A673 (cell line): ENCODE data around the gene IGSF10. TPM values are rescaled to one million over a fixed set of nuclear protein-coding genes. Genes with fewer than 3 reads are reported as not detected.

ENCODE experiments used
- BruUV-seq: library from RNA; stranded (reverse); fragments of 400-500 nt; replicated peaks from 2 replicates; lab custom pipeline; 2021; lab: Mats Ljungman, UMichigan
- CTCF ChIA-PET: fragments of 300-600 bp; sonication (Branson Sonifier 250); formaldehyde crosslinking; loops from one replicate; lab custom pipeline; 2022; ENCODE audit warnings: antibody characterized with exemption; lab: Charles Lee
- POLR2A ChIA-PET: fragments of 300-600 bp; sonication (Branson Sonifier 250); formaldehyde crosslinking; loops from one replicate; lab custom pipeline; 2022; ENCODE audit warnings: antibody characterized with exemption; ENCODE audit not compliant: low non-redundant PET; lab: Charles Lee
- DNase-seq: peaks from one replicate; pipeline ENCODE4 v3.0.0-alpha.2; 2015; ENCODE audit warnings: low spot score
- H3K27ac ChIP-seq: fragments of 200-600 bp; sonication (generic); 2 replicates; pipeline ENCODE4 v1.5.1; 2016; ENCODE audit warnings: mixed run types, low read depth, mild to moderate bottlenecking, mixed read lengths, antibody characterized with exemption, low read length; ENCODE audit not compliant: poor library complexity, severe bottlenecking
- H3K27me3 ChIP-seq: fragments of 200-600 bp; sonication (generic); replicated peaks from 2 replicates; pipeline ENCODE4 v1.6.1; 2017; ENCODE audit warnings: mixed run types, low read depth, mild to moderate bottlenecking, mixed read lengths, antibody characterized with exemption, low read length; ENCODE audit not compliant: insufficient read depth, poor library complexity
- H3K36me3 ChIP-seq: fragments of 200-600 bp; sonication (generic); 2 replicates; pipeline ENCODE4 v1.6.1; 2016; ENCODE audit warnings: mixed run types, mild to moderate bottlenecking, mixed read lengths, antibody characterized with exemption, low read length; ENCODE audit not compliant: insufficient read depth, poor library complexity, severe bottlenecking
- H3K4me1 ChIP-seq: fragments of 200-600 bp; sonication (generic); 2 replicates; pipeline ENCODE4 v1.6.1; 2017; ENCODE audit warnings: mixed run types, mild to moderate bottlenecking, mixed read lengths, antibody characterized with exemption, low read length; ENCODE audit not compliant: insufficient read depth, poor library complexity, severe bottlenecking
- H3K4me3 ChIP-seq: fragments of 200-600 bp; sonication (generic); 2 replicates; pipeline ENCODE4 v1.5.1; 2016; ENCODE audit warnings: low read depth, mixed run types, mild to moderate bottlenecking, mixed read lengths, low read length; ENCODE audit not compliant: poor library complexity, severe bottlenecking
- H3K9me3 ChIP-seq: fragments of 200-600 bp; sonication (generic); 2 replicates; pipeline ENCODE4 v1.6.1; 2016; ENCODE audit warnings: mixed run types, low read depth, mild to moderate bottlenecking, mixed read lengths, antibody characterized with exemption, low read length; ENCODE audit not compliant: poor library complexity, severe bottlenecking
- CTCF ChIP-seq: fragments of 300-800, 200-600 bp; sonication (generic); conservative IDR thresholded peaks from 2 replicates; pipeline ENCODE4 v1.5.1; 2017; ENCODE audit warnings: low read depth, mild to moderate bottlenecking, antibody characterized with exemption, low read length, moderate library complexity, mixed read lengths
- EZH2 ChIP-seq: fragments of 200-600 bp; sonication (generic); IDR thresholded peaks from 2 replicates; pipeline ENCODE4 v1.6.1; 2017; ENCODE audit warnings: borderline replicate concordance, low read depth, mild to moderate bottlenecking, mixed read lengths, antibody characterized with exemption, low read length; ENCODE audit not compliant: poor library complexity, severe bottlenecking
- intact Hi-C: fragments of 100-400 bp; cut with micrococcal nuclease; formaldehyde crosslinking; loops from one replicate; pipeline ENCODE4 v1.10.0; 2022; ENCODE audit not compliant: unreplicated experiment
- total RNA-seq: library from RNA; stranded (reverse); gene quantifications from 2 replicates; pipeline ENCODE4 v1.2.3, GENCODE V29; 2021

Gene IGSF10
- total RNA-seq, 1 experiment from 2014 or later: 10.5 TPM

- Histone ChIP-seq H3K27me3 (no peaks in the 10 kb centered on the region), H3K4me3 (no peak overlapping the region), H3K9me3 (no peaks in the 10 kb centered on the region), H3K4me1 (peaks cover 15% of the 10 kb centered on the region), H3K36me3 (no peaks in the 10 kb centered on the region), H3K27ac (no peak overlapping the region)
- intact Hi-C loops: no loop called here
- no TSS peak for BruUV-seq
- ChIA-PET POLR2A (no interaction called here), CTCF (no interaction called here)
- no peak for DNase-seq
- TF ChIP-seq EZH2 (no peak), CTCF (no peak)
Measured at GRCh38 chr3:151503074-151503473, 42.2 kb upstream of the IGSF10 start.

- intact Hi-C loops: no loop called here
- POLR2A ChIA-PET: no interaction called here
Measured at GRCh38 chr3:151501923-151502632, 41.2 kb upstream of the IGSF10 start.

DNA sequence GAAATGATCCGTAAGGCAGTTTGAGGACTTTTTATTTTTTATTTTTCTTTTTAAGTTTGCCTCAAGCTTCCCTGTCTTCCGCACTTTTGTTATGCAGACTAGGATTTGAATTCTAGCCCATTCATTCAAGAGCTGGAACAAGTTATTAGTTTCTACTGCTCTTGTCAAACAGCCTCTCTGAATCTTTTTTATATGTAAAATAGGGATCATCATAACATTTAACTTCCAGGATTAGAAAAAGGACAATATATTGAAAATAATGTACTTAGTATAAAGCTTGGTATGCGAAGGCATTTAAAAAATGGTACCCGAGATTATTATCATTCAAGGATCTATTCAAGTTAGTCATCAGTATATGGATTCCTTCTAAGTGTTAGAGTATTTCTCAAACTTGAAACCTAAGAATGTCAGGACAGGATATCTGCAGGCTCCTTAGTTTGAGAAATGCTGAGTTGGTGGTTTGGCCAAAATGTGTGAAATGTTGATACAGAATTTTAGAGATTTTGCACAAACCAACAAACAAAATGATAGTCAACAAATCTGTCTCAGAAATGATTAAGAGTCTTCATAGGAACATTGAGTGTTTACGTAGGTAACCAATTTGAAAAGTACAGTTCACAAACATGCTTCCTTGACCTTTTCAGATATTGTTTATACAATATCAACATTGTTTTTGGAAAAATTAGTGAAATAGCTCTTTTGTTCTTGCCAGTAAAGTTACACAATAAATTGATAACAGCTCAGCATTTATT is 40.5 kb upstream of the IGSF10 start:
- no peaks in the 10 kb centered on the region for H3K27me3 ChIP-seq
- no peaks in the 10 kb centered on the region for H3K36me3 ChIP-seq
- ChIA-PET POLR2A (no interaction called here), CTCF (no interaction called here)
- TF ChIP-seq CTCF (no peak), EZH2 (no peak)
- no peaks in the 10 kb centered on the region for H3K9me3 ChIP-seq
- no peak for DNase-seq
- intact Hi-C loops: no loop called here
- BruUV-seq: no TSS peak
- H3K27ac ChIP-seq: no peak overlapping the region
- no peak overlapping the region for H3K4me3 ChIP-seq
- peaks cover 15% of the 10 kb centered on the region for H3K4me1 ChIP-seq

More at GRCh38 chr3:151501923-151502632, 41.2 kb upstream of the IGSF10 start:
- no TSS peak for BruUV-seq
- H3K4me1 ChIP-seq: peaks cover 15% of the 10 kb centered on the region
- TF ChIP-seq EZH2 (no peak), CTCF (no peak)
- CTCF ChIA-PET: no interaction called here
- no peak overlapping the region for H3K27ac ChIP-seq
- H3K9me3 ChIP-seq: no peaks in the 10 kb centered on the region
- no peaks in the 10 kb centered on the region for H3K27me3 ChIP-seq
- DNase-seq: no peak
- H3K4me3 ChIP-seq: no peak overlapping the region
- no peaks in the 10 kb centered on the region for H3K36me3 ChIP-seq
